CD4-positive, alpha-beta memory T cell (primary cell): ENCODE data around the gene WWP2. TPM values are rescaled to one million over a fixed set of nuclear protein-coding genes. Genes with fewer than 3 reads are reported as not detected.

ENCODE experiments used
- CTCF ChIA-PET: fragments of 350-600 bp; sonication (Branson Sonifier 250); formaldehyde crosslinking; loops from one replicate; lab custom pipeline; 2021; ENCODE audit warnings: inconsistent platforms; ENCODE audit not compliant: partially characterized antibody; lab: Charles Lee
- POLR2A ChIA-PET: fragments of 350-600 bp; sonication (Branson Sonifier 250); formaldehyde crosslinking; loops from one replicate; lab custom pipeline; 2021; ENCODE audit not compliant: partially characterized antibody; lab: Charles Lee
- DNase-seq, 5 donors: peaks; one replicate each; pipeline versions ENCODE4 v3.0.0 to v3.0.0-alpha.2; 2020 to 2022; ENCODE audit warnings: mixed read lengths in 1 of 5
- H3K27ac ChIP-seq: one replicate; pipeline ENCODE4 v1.7.0; 2013; ENCODE audit warnings: low read depth, low read length
- H3K27me3 ChIP-seq: 2 replicates; pipeline ENCODE4 v1.7.0; 2013; ENCODE audit warnings: mild to moderate bottlenecking, low read length, moderate library complexity; ENCODE audit not compliant: insufficient read depth
- H3K36me3 ChIP-seq: 2 replicates; pipeline ENCODE4 v1.7.0; 2013; ENCODE audit warnings: mild to moderate bottlenecking, low read length, moderate library complexity; ENCODE audit not compliant: insufficient read depth
- H3K4me1 ChIP-seq: 2 replicates; pipeline ENCODE4 v1.7.0; 2013; ENCODE audit warnings: mild to moderate bottlenecking, low read length, moderate library complexity; ENCODE audit not compliant: insufficient read depth
- H3K4me3 ChIP-seq, 2 donors: one replicate each; pipeline ENCODE4 v1.7.0; 2013; ENCODE audit warnings: low read length in 2 of 2, mild to moderate bottlenecking in 1 of 2
- H3K9me3 ChIP-seq, 2 donors: one replicate each; pipeline ENCODE4 v1.7.0; 2013; ENCODE audit warnings: low read length in 2 of 2, control low read depth in 1 of 2; ENCODE audit not compliant: control insufficient read depth in 1 of 2
- H3K27ac Mint-ChIP-seq, 7 donors: one replicate each; pipeline ENCODE4 v1.8.0; 2020 to 2021; ENCODE audit warnings: mixed read lengths in 7 of 7, mild to moderate bottlenecking in 6 of 7, inconsistent platforms in 3 of 7, moderate library complexity in 3 of 7
- H3K27me3 Mint-ChIP-seq, 2 donors: one replicate each; pipeline ENCODE4 v1.8.0; 2020 to 2021; ENCODE audit warnings: mixed read lengths in 2 of 2
- H3K36me3 Mint-ChIP-seq, 2 donors: one replicate each; pipeline ENCODE4 v1.8.0; 2020 to 2021; ENCODE audit warnings: mixed read lengths in 2 of 2, inconsistent platforms in 1 of 2, mild to moderate bottlenecking in 1 of 2
- H3K4me1 Mint-ChIP-seq, 4 donors: one replicate each; pipeline ENCODE4 v1.8.0; 2020 to 2021; ENCODE audit warnings: mixed read lengths in 4 of 4, mild to moderate bottlenecking in 1 of 4
- H3K4me3 Mint-ChIP-seq, 8 donors: one replicate each; pipeline ENCODE4 v1.8.0; 2020 to 2021; ENCODE audit warnings: mixed read lengths in 8 of 8, mild to moderate bottlenecking in 7 of 8, moderate library complexity in 6 of 8, inconsistent platforms in 3 of 8
- H3K9me3 Mint-ChIP-seq, 8 donors: one replicate each; pipeline ENCODE4 v1.8.0; 2020 to 2021; ENCODE audit warnings: mixed read lengths in 8 of 8, mild to moderate bottlenecking in 5 of 8, inconsistent platforms in 3 of 8, moderate library complexity in 1 of 8
- intact Hi-C: fragments of 100-400 bp; cut with micrococcal nuclease; formaldehyde crosslinking; loops from one replicate; pipeline ENCODE4 v1.15.1; 2023
- polyA plus RNA-seq, 2 donors: library from polyadenylated mRNA; unstranded; fragments of 300-500 nt; fragmentation: Illumina TruSeq; gene quantifications; one replicate each; pipeline ENCODE4 v1.2.3, GENCODE V29; 2021
- total RNA-seq, 2 experiments: library from RNA; stranded (reverse); gene quantifications; one replicate each; pipeline ENCODE4 v1.2.3, GENCODE V29; 2021

WWP2 gene
- total and polyA plus RNA-seq, 4 experiments from 2014 or later, result 27.8 to 77.0 (median 62.8) TPM

DNA sequence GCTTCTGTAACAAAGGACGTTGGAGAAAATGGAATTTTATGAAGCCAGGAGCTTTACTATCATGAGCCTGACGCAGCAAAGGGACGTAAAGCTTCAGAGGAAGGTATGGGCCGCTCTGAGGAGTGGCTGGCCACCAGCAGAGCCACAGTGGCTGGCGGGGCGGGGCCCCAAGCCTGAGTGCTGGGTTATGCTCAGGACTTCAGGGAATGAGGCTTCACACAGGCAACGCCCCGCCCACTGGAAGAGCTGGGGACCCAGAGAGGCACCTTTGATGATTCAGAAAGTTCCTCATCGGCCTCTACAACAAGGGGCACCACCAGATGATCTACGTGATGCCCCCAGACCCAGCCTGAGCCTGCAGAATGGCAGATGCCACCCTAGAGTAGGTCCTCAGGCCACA lies 16.2 kb upstream of the WWP2 start:
- peaks cover 64 to 77% of the 10 kb centered on the region in 2 donors for H3K36me3 Mint-ChIP-seq
- H3K9me3 ChIP-seq, result no peaks in the 10 kb centered on the region
- H3K4me3 ChIP-seq, result no peak overlapping the region
- ChIA-PET CTCF (interaction anchor here (1.1 kb wide), 1 partner anchor 8 kb away, joined by 4 read pairs; the partner anchor contains the start of gene NOB1), POLR2A (interaction anchor here (1.8 kb wide), 1 partner anchor 9 kb away, joined by 8 read pairs; the partner anchor contains the start of gene NOB1)
- no peak overlapping the region for H3K27ac ChIP-seq
- H3K36me3 ChIP-seq, result peaks cover 82% of the 10 kb centered on the region
- H3K27me3 Mint-ChIP-seq, result no peaks in the 10 kb centered on the region
- no peak for DNase-seq
- intact Hi-C loops, result no loop called here
- no peaks in the 10 kb centered on the region for H3K4me1 ChIP-seq
- no peak overlapping the region for H3K4me3 Mint-ChIP-seq
- H3K4me1 Mint-ChIP-seq, result peaks cover 0 to 6% (median under 1%) of the 10 kb centered on the region in 4 donors
- H3K9me3 Mint-ChIP-seq, result no peaks in the 10 kb centered on the region
- H3K27me3 ChIP-seq, result no peaks in the 10 kb centered on the region
- H3K27ac Mint-ChIP-seq, result peak overlapping the region in 1 of 7 donors; percentile 15

DNA sequence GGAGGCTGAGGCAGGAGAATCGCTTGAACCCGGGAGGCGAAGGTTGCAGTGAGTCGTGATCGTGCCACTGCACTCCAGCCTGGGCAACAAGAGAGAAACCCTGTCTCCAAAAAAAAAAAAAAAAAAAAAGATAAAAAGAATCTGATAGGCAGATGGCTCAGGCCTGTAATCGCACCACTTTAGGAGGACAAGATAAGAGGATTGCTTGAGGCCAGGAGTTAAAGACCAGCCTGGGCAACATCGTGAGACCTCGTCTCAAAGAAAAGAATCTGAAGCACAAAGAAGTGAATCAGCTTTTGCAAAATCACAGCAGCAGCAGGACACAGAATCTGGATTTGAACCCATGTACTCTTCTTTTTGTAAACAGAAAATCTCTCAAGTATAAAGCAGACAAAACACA lies 15.0 kb upstream of the WWP2 start:
- H3K9me3 ChIP-seq, result no peaks in the 10 kb centered on the region
- DNase-seq, result no peak
- H3K27me3 ChIP-seq, result no peaks in the 10 kb centered on the region
- Mint-ChIP-seq H3K27me3 (no peaks in the 10 kb centered on the region), H3K9me3 (no peaks in the 10 kb centered on the region), H3K36me3 (peaks cover 60 to 74% of the 10 kb centered on the region in 2 donors), H3K4me1 (peaks cover 2 to 8% (median 4%) of the 10 kb centered on the region in 4 donors), H3K4me3 (no peak overlapping the region), H3K27ac (peak overlapping the region in 2 of 7 donors; percentile 3 to 32)
- H3K4me1 ChIP-seq, result peaks cover 3% of the 10 kb centered on the region
- H3K27ac ChIP-seq, result no peak overlapping the region
- ChIA-PET CTCF (no interaction called here), POLR2A (no interaction called here)
- intact Hi-C loops, result no loop called here
- no peak overlapping the region for H3K4me3 ChIP-seq
- peaks cover 76% of the 10 kb centered on the region for H3K36me3 ChIP-seq

DNA sequence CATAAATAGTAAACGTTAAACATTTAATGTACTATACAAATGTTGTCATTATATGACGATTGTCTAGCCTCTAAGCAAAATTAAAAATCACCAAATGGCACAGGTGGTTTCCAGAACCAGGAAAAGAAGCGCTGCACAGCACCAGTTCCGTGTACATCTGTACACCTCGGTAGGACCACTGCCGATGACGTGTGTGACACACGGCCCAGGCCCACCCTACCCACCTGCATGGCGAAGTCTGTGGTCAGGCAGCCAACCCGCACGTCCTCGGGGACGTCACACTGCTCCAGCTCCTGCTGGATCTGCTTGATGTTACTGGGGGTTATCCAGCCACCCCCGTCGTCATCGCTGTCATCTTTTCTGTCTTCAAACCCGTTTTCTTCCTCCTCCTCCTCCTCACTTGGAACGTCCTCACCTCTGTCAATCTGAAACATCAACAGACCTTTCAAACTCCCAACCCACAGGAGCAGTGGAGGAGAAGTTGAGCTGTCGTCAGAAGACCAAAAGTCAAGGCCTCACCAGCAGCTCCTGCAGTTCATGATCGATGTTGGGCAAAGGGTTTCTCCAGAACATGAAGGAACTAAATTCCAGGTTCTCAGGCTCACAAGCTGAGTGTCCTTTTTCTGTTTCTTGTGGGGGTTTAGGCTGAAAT lies 13.3 kb upstream of the WWP2 start:
- H3K4me3 Mint-ChIP-seq, result no peak overlapping the region
- no peak for DNase-seq
- peak overlapping the region in 1 of 7 donors; percentile 28 for H3K27ac Mint-ChIP-seq
- intact Hi-C loops, result no loop called here
- ChIA-PET CTCF (interaction anchor here (1.2 kb wide), 1 partner anchor 40 kb away, joined by 4 read pairs; no protein-coding TSS in a partner anchor), POLR2A (no interaction called here)
- no peak overlapping the region for H3K27ac ChIP-seq
- no peaks in the 10 kb centered on the region for H3K27me3 Mint-ChIP-seq
- H3K36me3 Mint-ChIP-seq, result peaks cover 47 to 65% of the 10 kb centered on the region in 2 donors
- H3K36me3 ChIP-seq, result peaks cover 61% of the 10 kb centered on the region
- no peaks in the 10 kb centered on the region for H3K27me3 ChIP-seq
- no peak overlapping the region for H3K4me3 ChIP-seq
- peaks cover 13 to 25% (median 16%) of the 10 kb centered on the region in 4 donors for H3K4me1 Mint-ChIP-seq
- H3K9me3 Mint-ChIP-seq, result no peaks in the 10 kb centered on the region
- H3K9me3 ChIP-seq, result no peaks in the 10 kb centered on the region
- H3K4me1 ChIP-seq, result peaks cover 17% of the 10 kb centered on the region

DNA sequence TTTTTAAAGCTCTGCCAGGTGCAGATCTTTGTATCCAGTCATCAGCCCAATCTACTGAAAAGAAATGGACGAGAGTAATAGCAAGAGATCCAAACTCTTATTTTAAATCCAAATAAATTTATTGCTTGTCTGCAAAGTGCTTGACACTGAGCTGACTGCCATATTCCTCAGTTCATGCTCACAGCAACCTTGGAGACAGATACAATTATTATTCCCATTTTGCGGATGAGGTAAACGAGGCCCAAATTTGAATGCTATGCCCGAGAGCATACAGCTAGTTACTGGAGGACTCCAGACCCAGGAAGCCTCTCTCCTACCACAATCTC lies 8.0 kb upstream of the WWP2 start:
- H3K4me3 ChIP-seq, result peak overlapping the region; percentile 83 to 100
- H3K27me3 ChIP-seq, result no peaks in the 10 kb centered on the region
- Mint-ChIP-seq H3K27me3 (peaks cover 0 to 3% of the 10 kb centered on the region in 2 donors), H3K36me3 (peaks cover 13 to 32% of the 10 kb centered on the region in 2 donors), H3K4me3 (peak overlapping the region; percentile 100), H3K9me3 (peaks cover 0 to 3% (median 0%) of the 10 kb centered on the region in 8 donors), H3K27ac (peak overlapping the region; percentile 96 to 100 (median 99)), H3K4me1 (peaks cover 14 to 41% (median 26%) of the 10 kb centered on the region in 4 donors)
- peaks cover 12% of the 10 kb centered on the region for H3K36me3 ChIP-seq
- CTCF ChIA-PET, result interaction anchor here (0.6 to 6.8 kb wide), 26 partner anchors 8 to 366 kb away, joined by 3 to 139 read pairs (median 4); partner anchors contain the start of gene NQO1
- POLR2A ChIA-PET, result interaction anchor here (1.0 to 4.0 kb wide), 15 partner anchors 8 to 424 kb away, joined by 3 to 71 read pairs (median 5); partner anchors contain the start of genes NQO1, PDF and WWP2
- H3K27ac ChIP-seq, result peak overlapping the region; percentile 95
- no peak for DNase-seq
- H3K4me1 ChIP-seq, result peaks cover 17% of the 10 kb centered on the region
- H3K9me3 ChIP-seq, result no peaks in the 10 kb centered on the region
- intact Hi-C loops, result loop anchor here (1.0 kb wide), 4 partner anchors 8 to 358 kb away; partner anchors contain the start of genes NQO1 and WWP2

DNA sequence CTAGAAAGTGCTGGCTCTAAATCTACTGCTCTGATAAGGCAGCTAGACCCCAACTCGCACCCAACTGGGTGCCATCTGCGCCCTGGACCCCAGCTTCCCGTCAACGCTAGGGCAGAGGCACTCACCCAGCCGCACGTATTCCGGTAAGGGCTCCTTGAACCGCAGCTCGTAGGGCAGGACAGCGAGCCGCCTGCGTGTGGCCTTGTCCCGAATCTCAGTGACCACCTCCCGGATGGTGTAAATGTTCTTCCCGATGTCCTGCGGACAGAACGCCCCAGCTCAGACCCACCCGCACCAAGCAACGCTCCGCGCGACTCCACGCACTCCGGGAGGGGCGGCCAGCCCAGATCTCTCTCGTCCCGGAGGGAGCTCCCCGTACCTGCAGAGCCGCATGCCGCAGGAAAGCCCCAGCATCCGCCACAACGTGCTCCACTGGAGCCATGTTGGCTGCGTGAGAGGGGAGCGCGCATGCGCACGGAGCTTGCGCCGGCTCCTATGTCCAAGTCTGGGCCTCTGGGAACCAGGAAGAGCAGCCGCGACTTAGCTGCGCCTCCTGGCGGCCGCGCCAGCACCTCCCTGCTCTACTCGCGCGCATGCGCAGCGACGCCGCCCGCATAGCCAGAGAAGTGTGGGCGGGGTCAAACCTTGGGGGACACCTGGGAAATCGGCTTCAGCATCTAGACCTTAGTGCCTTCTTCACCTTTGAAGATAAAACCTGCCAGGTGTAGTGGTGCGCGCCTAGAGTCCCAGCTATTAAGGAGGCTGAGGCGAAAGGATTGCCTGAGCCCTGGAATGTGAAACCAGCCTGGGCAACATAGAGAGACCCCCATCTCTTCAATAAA lies 7.4 kb upstream of the WWP2 start, which contains the start of gene NOB1:
NOB1 (minus strand) TSS at position 458 of the 842 bp plus-strand sequence; CDS start at position 442, 16 bp downstream.
- peak within 1 kb of the TSS; percentile 100 for H3K4me3 Mint-ChIP-seq
- H3K4me1 Mint-ChIP-seq, result peaks cover 12 to 41% (median 26%) of the 10 kb centered on the region in 4 donors
- peaks cover 0 to 3% (median 0%) of the 10 kb centered on the region in 8 donors for H3K9me3 Mint-ChIP-seq
- peaks cover 9 to 29% of the 10 kb centered on the region in 2 donors for H3K36me3 Mint-ChIP-seq
- peaks cover 0 to 3% of the 10 kb centered on the region in 2 donors for H3K27me3 Mint-ChIP-seq
- ChIA-PET POLR2A (interaction anchor here (0.6 to 4.0 kb wide), 19 partner anchors 8 to 533 kb away, joined by 3 to 71 read pairs (median 5); partner anchors contain the start of genes CYB5B, NQO1, PDF and WWP2), CTCF (interaction anchor here (0.6 to 6.8 kb wide), 26 partner anchors 9 to 366 kb away, joined by 3 to 139 read pairs (median 4); partner anchors contain the start of gene NQO1)
- Histone ChIP-seq H3K4me1 (peaks cover 17% of the 10 kb centered on the region), H3K4me3 (peak within 1 kb of the TSS; percentile 83 to 100), H3K27ac (peak within 1 kb of the TSS; percentile 95), H3K36me3 (peaks cover 10% of the 10 kb centered on the region), H3K27me3 (no peaks in the 10 kb centered on the region), H3K9me3 (no peaks in the 10 kb centered on the region)
- peak; percentile 96 to 98 (median 97) for DNase-seq
- intact Hi-C loops, result loop anchor here (1.0 kb wide), 4 partner anchors 8 to 358 kb away; partner anchors contain the start of genes NQO1 and WWP2
- H3K27ac Mint-ChIP-seq, result peak within 1 kb of the TSS; percentile 96 to 100 (median 99)

DNA sequence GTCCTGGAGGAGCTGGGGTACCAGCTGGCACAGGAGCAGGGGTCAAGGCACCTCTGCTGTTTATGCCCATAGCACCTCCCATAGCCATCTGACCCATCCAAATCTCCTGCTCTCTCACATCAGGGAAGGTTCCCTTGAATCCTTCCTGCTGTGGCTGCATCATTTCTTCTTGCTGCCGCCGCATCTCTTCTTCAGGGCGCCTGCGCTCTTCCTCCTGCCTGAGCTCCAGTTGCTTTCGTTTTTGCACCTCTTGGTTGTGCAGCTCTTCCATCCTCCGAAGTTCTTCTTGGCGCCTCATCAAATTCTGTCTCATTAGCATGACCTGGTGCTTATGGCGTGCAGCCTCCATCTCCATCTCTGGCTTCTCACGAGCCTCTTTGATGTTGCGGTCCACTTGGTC lies 5.4 kb upstream of the WWP2 start:
- H3K27me3 Mint-ChIP-seq, result peaks cover 0 to 3% of the 10 kb centered on the region in 2 donors
- H3K9me3 Mint-ChIP-seq, result peaks cover 0 to 3% (median 0%) of the 10 kb centered on the region in 8 donors
- Histone ChIP-seq H3K36me3 (no peaks in the 10 kb centered on the region), H3K27me3 (no peaks in the 10 kb centered on the region), H3K4me3 (no peak overlapping the region), H3K9me3 (no peaks in the 10 kb centered on the region), H3K4me1 (peaks cover 24% of the 10 kb centered on the region), H3K27ac (no peak overlapping the region)
- peak overlapping the region in 4 of 8 donors; percentile 1 to 72 (median 17) for H3K4me3 Mint-ChIP-seq
- peak overlapping the region in 3 of 7 donors; percentile 33 to 90 (median 44) for H3K27ac Mint-ChIP-seq
- no peak for DNase-seq
- H3K4me1 Mint-ChIP-seq, result peaks cover 12 to 43% (median 29%) of the 10 kb centered on the region in 4 donors
- intact Hi-C loops, result no loop called here
- ChIA-PET POLR2A (interaction anchor here (0.6 to 3.7 kb wide), 3 partner anchors 30 to 68 kb away, joined by 3 to 41 read pairs (median 3); partner anchors contain the start of gene NQO1), CTCF (interaction anchor here (0.6 to 6.8 kb wide), 3 partner anchors 18 to 47 kb away, joined by 3 to 139 read pairs (median 72); partner anchors contain the start of gene NQO1)
- peaks cover 9 to 19% of the 10 kb centered on the region in 2 donors for H3K36me3 Mint-ChIP-seq
